ENCODE measurements around the gene CPNE2.

Gene CPNE2

GRCh38 chr16:57146735-57147134, 54.4 kb downstream of the CPNE2 start:
- Histone ChIP-seq H3K36me3 (ENCODE audit: control insufficient read depth, insufficient read depth, low read length) (no peaks in the 10 kb centered on the region), H3K4me1 (ENCODE audit: control insufficient read depth, insufficient read depth, low read length) (peaks cover 34% of the 10 kb centered on the region), H3K4me3 (ENCODE audit: low read depth, low read length) (no peak overlapping the region), H3K9me3 (ENCODE audit: control insufficient read depth, insufficient read depth, low read length) (no peaks in the 10 kb centered on the region), H3K27me3 (ENCODE audit: control insufficient read depth, insufficient read depth, low read length) (no peaks in the 10 kb centered on the region), H3K27ac (ENCODE audit: low read depth, low read length) (peak overlapping the region; percentile 76), H3K9ac (ENCODE audit: low read depth, low read length) (no peak overlapping the region)

- peak overlapping the region; percentile 76 for H3K27ac ChIP-seq (ENCODE audit: low read depth, low read length)
- H3K4me3 ChIP-seq (ENCODE audit: low read depth, low read length) = no peak overlapping the region
Measured at GRCh38 chr16:57147381-57148221, 55.2 kb downstream of the CPNE2 start.

GRCh38 chr16:57148481-57148880, 56.1 kb downstream of the CPNE2 start:
- H3K27me3 ChIP-seq (ENCODE audit: control insufficient read depth, insufficient read depth, low read length) = no peaks in the 10 kb centered on the region
- peaks cover 38% of the 10 kb centered on the region for H3K4me1 ChIP-seq (ENCODE audit: control insufficient read depth, insufficient read depth, low read length)
- H3K9me3 ChIP-seq (ENCODE audit: control insufficient read depth, insufficient read depth, low read length) = no peaks in the 10 kb centered on the region
- H3K9ac ChIP-seq (ENCODE audit: low read depth, low read length) = no peak overlapping the region
- peaks cover 13% of the 10 kb centered on the region for H3K36me3 ChIP-seq (ENCODE audit: control insufficient read depth, insufficient read depth, low read length)
- peak overlapping the region; percentile 76 for H3K27ac ChIP-seq (ENCODE audit: low read depth, low read length)
- H3K4me3 ChIP-seq (ENCODE audit: low read depth, low read length) = no peak overlapping the region

More at GRCh38 chr16:57147381-57148221, 55.2 kb downstream of the CPNE2 start:
- peaks cover 38% of the 10 kb centered on the region for H3K4me1 ChIP-seq (ENCODE audit: control insufficient read depth, insufficient read depth, low read length)
- no peaks in the 10 kb centered on the region for H3K27me3 ChIP-seq (ENCODE audit: control insufficient read depth, insufficient read depth, low read length)
- peaks cover 4% of the 10 kb centered on the region; the same call in 1 of the 2 replicates for H3K36me3 ChIP-seq (ENCODE audit: control insufficient read depth, insufficient read depth, low read length)
- H3K9ac ChIP-seq (ENCODE audit: low read depth, low read length) = no peak overlapping the region
- no peaks in the 10 kb centered on the region for H3K9me3 ChIP-seq (ENCODE audit: control insufficient read depth, insufficient read depth, low read length)

GRCh38 chr16:57149391-57149790, 57.0 kb downstream of the CPNE2 start:
- H3K27ac ChIP-seq (ENCODE audit: low read depth, low read length) = no peak overlapping the region
- H3K4me1 ChIP-seq (ENCODE audit: control insufficient read depth, insufficient read depth, low read length) = peaks cover 38% of the 10 kb centered on the region
- H3K27me3 ChIP-seq (ENCODE audit: control insufficient read depth, insufficient read depth, low read length) = no peaks in the 10 kb centered on the region
- peaks cover 22% of the 10 kb centered on the region for H3K36me3 ChIP-seq (ENCODE audit: control insufficient read depth, insufficient read depth, low read length)
- no peak overlapping the region for H3K4me3 ChIP-seq (ENCODE audit: low read depth, low read length)
- H3K9ac ChIP-seq (ENCODE audit: low read depth, low read length) = no peak overlapping the region
- H3K9me3 ChIP-seq (ENCODE audit: control insufficient read depth, insufficient read depth, low read length) = no peaks in the 10 kb centered on the region

GRCh38 chr16:57150682-57151330, 58.4 kb downstream of the CPNE2 start:
- H3K9me3 ChIP-seq (ENCODE audit: control insufficient read depth, insufficient read depth, low read length) = no peaks in the 10 kb centered on the region
- peaks cover 36% of the 10 kb centered on the region for H3K36me3 ChIP-seq (ENCODE audit: control insufficient read depth, insufficient read depth, low read length)
- peak overlapping the region; percentile 3 for H3K27ac ChIP-seq (ENCODE audit: low read depth, low read length)
- H3K9ac ChIP-seq (ENCODE audit: low read depth, low read length) = no peak overlapping the region
- peaks cover 38% of the 10 kb centered on the region for H3K4me1 ChIP-seq (ENCODE audit: control insufficient read depth, insufficient read depth, low read length)
- H3K27me3 ChIP-seq (ENCODE audit: control insufficient read depth, insufficient read depth, low read length) = no peaks in the 10 kb centered on the region
- H3K4me3 ChIP-seq (ENCODE audit: low read depth, low read length) = no peak overlapping the region

- H3K27ac ChIP-seq (ENCODE audit: low read depth, low read length) = peak overlapping the region; percentile 11
- no peak overlapping the region for H3K4me3 ChIP-seq (ENCODE audit: low read depth, low read length)
- no peaks in the 10 kb centered on the region for H3K9me3 ChIP-seq (ENCODE audit: control insufficient read depth, insufficient read depth, low read length)
- peaks cover 38% of the 10 kb centered on the region for H3K4me1 ChIP-seq (ENCODE audit: control insufficient read depth, insufficient read depth, low read length)
- H3K9ac ChIP-seq (ENCODE audit: low read depth, low read length) = no peak overlapping the region
- H3K27me3 ChIP-seq (ENCODE audit: control insufficient read depth, insufficient read depth, low read length) = no peaks in the 10 kb centered on the region
- peaks cover 41% of the 10 kb centered on the region for H3K36me3 ChIP-seq (ENCODE audit: control insufficient read depth, insufficient read depth, low read length)
Measured at GRCh38 chr16:57151369-57151768, 59.0 kb downstream of the CPNE2 start.

- no peaks in the 10 kb centered on the region for H3K27me3 ChIP-seq (ENCODE audit: control insufficient read depth, insufficient read depth, low read length)
- peak overlapping the region; percentile 11 for H3K27ac ChIP-seq (ENCODE audit: low read depth, low read length)
- H3K9ac ChIP-seq (ENCODE audit: low read depth, low read length) = no peak overlapping the region
- H3K9me3 ChIP-seq (ENCODE audit: control insufficient read depth, insufficient read depth, low read length) = no peaks in the 10 kb centered on the region
- H3K4me3 ChIP-seq (ENCODE audit: low read depth, low read length) = no peak overlapping the region
- peaks cover 29% of the 10 kb centered on the region for H3K4me1 ChIP-seq (ENCODE audit: control insufficient read depth, insufficient read depth, low read length)
- peaks cover 50% of the 10 kb centered on the region for H3K36me3 ChIP-seq (ENCODE audit: control insufficient read depth, insufficient read depth, low read length)
Measured at GRCh38 chr16:57152096-57153093, 60.0 kb downstream of the CPNE2 start.

GRCh38 chr16:57153841-57154240, 61.5 kb downstream of the CPNE2 start:
- Histone ChIP-seq H3K9me3 (ENCODE audit: control insufficient read depth, insufficient read depth, low read length) (no peaks in the 10 kb centered on the region), H3K36me3 (ENCODE audit: control insufficient read depth, insufficient read depth, low read length) (peaks cover 64% of the 10 kb centered on the region), H3K27ac (ENCODE audit: low read depth, low read length) (no peak overlapping the region), H3K4me1 (ENCODE audit: control insufficient read depth, insufficient read depth, low read length) (peaks cover 16% of the 10 kb centered on the region; the same call in 1 of the 2 replicates), H3K9ac (ENCODE audit: low read depth, low read length) (no peak overlapping the region), H3K4me3 (ENCODE audit: low read depth, low read length) (no peak overlapping the region), H3K27me3 (ENCODE audit: control insufficient read depth, insufficient read depth, low read length) (no peaks in the 10 kb centered on the region)

- Histone ChIP-seq H3K36me3 (ENCODE audit: control insufficient read depth, insufficient read depth, low read length) (peaks cover 79% of the 10 kb centered on the region), H3K9me3 (ENCODE audit: control insufficient read depth, insufficient read depth, low read length) (no peaks in the 10 kb centered on the region), H3K4me3 (ENCODE audit: low read depth, low read length) (no peak overlapping the region), H3K9ac (ENCODE audit: low read depth, low read length) (no peak overlapping the region), H3K27ac (ENCODE audit: low read depth, low read length) (no peak overlapping the region), H3K4me1 (ENCODE audit: control insufficient read depth, insufficient read depth, low read length) (peaks cover 23% of the 10 kb centered on the region), H3K27me3 (ENCODE audit: control insufficient read depth, insufficient read depth, low read length) (no peaks in the 10 kb centered on the region)
Measured at GRCh38 chr16:57155702-57156350, 63.4 kb downstream of the CPNE2 start.

- Histone ChIP-seq H3K4me1 (ENCODE audit: control insufficient read depth, insufficient read depth, low read length) (peaks cover 18% of the 10 kb centered on the region), H3K4me3 (ENCODE audit: low read depth, low read length) (no peak overlapping the region), H3K27ac (ENCODE audit: low read depth, low read length) (no peak overlapping the region), H3K9me3 (ENCODE audit: control insufficient read depth, insufficient read depth, low read length) (no peaks in the 10 kb centered on the region), H3K9ac (ENCODE audit: low read depth, low read length) (no peak overlapping the region), H3K27me3 (ENCODE audit: control insufficient read depth, insufficient read depth, low read length) (no peaks in the 10 kb centered on the region), H3K36me3 (ENCODE audit: control insufficient read depth, insufficient read depth, low read length) (peaks cover 84% of the 10 kb centered on the region)
Measured at GRCh38 chr16:57156351-57156703, 63.9 kb downstream of the CPNE2 start.
